Pons (tissue), 1 donor: ENCODE results near the gene UVSSA.

ENCODE experiments used
- DNase-seq: peaks from one replicate; pipeline ENCODE4 v3.0.0-alpha.2; 2016; ENCODE audit warnings: low spot score

The UVSSA gene, protein sequence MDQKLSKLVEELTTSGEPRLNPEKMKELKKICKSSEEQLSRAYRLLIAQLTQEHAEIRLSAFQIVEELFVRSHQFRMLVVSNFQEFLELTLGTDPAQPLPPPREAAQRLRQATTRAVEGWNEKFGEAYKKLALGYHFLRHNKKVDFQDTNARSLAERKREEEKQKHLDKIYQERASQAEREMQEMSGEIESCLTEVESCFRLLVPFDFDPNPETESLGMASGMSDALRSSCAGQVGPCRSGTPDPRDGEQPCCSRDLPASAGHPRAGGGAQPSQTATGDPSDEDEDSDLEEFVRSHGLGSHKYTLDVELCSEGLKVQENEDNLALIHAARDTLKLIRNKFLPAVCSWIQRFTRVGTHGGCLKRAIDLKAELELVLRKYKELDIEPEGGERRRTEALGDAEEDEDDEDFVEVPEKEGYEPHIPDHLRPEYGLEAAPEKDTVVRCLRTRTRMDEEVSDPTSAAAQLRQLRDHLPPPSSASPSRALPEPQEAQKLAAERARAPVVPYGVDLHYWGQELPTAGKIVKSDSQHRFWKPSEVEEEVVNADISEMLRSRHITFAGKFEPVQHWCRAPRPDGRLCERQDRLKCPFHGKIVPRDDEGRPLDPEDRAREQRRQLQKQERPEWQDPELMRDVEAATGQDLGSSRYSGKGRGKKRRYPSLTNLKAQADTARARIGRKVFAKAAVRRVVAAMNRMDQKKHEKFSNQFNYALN

DNA sequence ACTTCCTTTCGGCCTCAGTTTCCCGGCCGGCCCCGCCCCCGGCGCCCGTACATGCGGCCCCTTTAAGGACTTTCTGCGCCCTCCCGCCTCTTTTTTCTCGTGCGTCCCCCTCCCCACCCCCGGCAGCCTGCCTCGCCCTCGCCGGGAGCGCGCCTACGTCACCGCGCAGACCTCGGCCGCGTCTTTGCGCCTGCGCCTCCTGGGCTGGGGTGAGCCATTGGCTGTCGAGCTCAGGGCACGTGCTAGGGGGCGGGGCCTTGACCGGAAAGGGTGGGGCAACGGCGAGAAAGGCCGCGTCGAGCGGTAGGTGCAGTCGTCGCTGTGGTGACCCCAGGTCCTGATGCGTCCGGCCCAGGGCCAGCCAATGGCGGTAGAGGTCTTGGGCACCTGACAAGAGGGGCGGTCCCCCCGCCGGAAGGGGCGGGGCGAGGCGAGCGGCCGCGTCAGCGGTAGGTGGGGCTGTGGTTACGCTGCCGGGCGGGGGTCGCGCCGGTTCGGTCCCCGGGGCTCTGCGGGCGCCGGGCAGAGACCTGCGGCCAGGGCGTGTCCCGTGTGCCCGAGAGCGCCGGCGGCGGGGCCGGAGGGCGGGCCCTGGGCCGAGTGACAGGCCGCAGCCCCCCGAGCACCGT is at the start of gene UVSSA:
TSS of gene UVSSA (plus strand) at position 428 of the 629 bp plus-strand sequence. CDS start 884 bp downstream, outside the sequence.
- DNase-seq: peak; percentile 99

DNA sequence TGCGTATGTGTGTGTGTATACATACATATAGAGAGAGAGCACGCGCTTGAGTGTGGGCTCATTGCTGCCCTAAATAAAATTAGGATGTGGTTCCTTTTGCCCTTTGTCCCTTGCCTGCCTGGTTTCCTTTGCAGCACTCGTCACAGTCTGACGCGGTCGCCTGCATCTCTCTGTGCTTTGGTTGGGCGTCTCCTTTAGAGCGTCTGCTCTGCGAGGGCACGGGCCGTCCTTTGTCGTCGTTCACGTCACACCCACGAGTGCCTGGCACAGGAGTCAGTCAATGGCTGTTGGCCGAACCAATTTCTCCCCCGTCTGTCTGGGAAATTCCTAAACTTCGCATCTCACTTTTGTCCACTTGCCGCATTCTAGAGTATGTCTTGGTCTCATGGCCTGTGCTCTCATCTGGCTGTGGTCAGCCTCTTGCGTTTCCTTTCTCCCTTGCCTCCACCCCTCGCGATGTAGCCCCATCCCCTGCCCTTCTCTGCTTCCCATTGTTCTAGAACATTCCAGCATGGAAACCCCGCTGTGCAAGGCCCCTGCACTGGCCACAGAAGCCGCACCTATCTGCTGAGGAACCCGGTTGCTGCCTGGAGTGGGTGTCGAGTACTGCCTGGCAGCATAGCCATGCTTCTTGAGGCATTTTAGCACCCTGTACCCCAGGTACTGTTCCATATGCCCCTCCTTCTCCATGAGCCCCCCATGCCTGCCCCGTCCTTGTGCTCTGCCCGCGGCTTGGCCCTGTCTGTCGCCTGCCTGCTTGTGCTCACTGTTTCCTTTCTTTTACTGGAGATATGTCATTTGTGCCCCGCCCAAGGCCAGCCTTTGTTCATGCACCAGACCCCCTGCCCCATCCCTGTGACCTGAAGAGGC is 49.3 kb upstream of the UVSSA start:
- no peak for DNase-seq

DNA sequence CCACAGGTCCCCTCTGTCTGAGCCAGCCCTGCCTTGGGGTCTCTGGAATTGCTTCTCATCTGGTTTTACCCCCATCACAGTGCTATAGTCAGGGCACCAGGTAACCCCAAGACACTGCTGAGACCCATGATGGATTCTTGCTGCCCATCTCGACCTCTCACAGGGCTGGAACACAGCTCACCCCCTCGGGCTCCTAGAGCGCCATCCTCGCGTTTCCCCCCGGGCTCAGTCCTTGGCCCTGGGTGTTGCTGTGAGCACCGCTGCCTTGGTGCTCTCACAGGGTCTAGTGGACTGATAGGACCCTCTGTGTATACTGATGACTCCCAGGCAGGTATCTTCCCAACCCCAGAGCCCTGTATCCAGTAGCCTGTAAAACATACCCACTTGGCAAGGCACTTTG is 48.5 kb upstream of the UVSSA start:
- DNase-seq: no peak

DNA sequence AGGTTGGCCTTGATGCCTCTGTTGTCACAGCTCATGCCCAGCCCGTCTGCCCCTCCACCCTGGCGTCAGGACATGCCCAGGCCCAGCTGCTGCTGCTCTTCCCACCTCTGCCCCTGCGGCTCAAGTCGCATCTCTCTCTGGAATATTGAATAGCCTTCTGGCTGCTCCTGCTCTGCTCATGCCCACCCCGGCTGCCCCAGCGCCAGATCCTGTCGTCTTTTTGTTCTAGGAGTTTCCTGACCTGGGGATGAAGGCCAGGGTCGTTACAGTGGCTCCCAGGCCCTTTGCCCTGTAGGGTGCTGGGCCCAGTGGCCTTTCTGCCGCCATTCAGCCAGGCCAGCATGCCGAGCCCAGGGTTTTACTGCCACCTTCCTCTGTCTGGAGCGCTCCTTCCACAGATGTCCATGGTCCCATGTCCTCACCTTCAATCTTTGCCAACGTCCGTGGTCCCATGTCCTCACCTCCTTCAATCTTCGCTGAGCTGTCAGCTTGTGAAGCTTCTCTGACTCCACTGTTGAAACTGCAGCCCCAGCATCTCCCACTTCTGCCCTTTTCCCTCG is 47.6 kb upstream of the UVSSA start:
- DNase-seq: no peak

DNA sequence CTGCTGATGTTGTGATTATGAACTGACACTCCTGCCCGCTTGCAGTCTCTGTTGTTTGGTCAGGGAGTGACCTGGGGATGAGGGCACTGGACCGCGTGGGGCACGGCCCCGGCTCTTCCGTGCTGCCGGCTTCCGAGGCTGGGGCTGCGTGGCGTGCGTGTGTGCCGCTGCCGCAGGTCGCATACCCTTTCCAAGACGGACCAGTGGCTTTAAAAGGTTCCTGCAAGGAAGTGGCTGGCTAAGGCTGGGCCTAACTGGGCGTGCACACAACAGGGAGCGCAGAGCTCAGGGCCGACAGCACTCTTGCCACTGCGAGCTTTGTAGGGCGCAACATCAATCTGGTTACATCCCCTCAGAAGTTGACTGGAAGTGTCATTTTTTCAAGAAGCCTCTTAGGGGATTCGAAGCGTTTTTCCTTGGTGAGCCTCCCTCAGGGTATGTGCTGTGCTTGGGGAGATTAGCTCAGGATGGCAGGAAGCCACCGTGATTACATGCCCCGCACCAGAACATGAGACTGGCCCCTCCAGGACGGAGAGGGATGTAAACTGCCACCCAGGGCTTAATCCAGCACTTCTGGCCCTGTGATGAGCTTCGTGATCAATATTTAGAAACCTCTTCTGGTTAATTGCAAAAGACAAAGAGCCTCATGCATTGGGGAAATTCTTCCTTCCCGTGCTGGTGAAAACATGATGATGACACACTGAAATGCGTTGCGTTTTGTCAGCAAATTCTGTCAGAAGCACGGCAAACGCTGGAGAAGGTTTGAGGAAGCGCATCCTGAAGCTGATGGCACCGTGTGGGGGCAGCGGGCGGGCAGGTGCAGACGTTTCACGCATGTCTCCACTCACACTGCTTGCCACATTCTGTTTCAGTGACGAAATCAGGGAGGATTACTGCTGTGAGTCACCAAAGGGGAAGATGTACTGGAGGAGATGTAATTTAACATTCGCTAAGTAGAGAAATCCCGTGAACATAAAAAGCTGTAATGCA is 46.2 kb upstream of the UVSSA start:
- peak; percentile 61 for DNase-seq

DNA sequence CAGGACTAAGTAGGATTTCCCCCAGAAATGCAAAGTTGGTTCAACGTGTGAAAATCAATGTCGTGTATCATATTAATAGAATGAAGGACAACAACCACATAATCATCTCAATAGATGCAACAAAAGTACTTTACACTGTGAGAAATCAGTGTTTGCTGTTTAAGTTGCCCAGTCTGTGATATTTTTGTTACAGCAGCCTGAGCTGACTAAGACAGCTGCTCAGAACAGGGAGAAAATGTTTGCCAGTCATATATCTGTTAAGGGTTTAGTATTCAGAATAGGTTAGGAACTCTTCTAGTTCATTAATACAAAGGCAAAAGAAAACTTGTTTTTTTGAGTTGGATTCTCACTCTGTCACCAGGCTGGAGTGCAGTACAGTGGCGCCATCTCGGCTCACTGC is 44.8 kb upstream of the UVSSA start:
- no peak for DNase-seq

DNA sequence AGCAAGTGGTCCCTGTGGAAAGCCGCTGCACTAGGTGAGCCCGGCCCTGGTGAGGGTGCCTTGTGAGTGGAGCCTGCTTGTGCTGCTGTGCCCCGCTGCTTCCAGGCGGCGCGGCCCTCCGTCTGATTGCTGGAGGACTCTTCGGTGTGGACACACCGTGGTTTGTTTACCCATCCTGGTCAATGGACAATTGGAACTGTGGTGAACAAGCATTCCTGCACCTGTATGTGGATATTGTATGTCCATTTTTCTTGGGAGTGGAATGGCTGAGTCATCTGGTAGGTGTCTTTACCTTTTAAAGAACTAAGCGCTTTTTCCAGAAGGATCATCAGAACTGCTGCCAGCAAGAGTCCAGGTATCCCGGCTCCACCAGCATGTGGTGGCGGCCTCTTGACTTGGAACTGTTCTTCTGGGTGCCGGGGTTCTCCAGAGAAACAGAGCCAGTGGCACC is 41.7 kb upstream of the UVSSA start:
- DNase-seq: no peak

DNA sequence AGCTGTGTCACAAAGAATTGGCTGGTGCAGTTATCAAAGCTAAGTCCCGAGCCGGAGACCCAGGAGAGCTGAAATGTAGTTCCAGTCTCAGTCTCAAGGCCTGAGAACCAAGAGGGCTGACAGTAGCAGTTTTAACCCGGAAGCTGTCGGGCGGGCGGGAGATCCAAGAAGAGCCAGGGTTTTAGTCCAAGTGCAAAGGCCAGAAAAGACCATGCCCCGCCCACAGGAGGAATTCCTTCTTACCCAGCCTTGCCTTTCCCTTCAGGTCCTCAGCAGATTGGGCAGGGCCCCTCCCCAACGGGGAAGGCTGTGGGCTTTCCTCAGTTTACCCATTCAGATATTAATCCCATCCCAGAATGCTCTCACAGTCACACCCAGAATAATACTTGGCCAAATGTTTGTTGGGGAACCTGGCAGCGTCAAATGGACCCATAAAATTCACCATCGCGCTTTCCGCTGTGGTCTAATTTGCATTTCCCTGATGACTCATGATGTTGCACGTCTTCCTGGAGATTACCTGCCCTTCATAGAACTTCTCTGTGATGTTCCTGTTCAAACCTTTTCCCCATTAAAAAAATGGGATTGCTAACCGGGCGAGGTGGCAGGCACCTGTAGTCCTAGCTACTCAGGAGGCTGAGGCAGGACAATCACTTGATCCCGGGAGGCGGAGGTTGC is 41.1 kb upstream of the UVSSA start:
- no peak for DNase-seq

DNA sequence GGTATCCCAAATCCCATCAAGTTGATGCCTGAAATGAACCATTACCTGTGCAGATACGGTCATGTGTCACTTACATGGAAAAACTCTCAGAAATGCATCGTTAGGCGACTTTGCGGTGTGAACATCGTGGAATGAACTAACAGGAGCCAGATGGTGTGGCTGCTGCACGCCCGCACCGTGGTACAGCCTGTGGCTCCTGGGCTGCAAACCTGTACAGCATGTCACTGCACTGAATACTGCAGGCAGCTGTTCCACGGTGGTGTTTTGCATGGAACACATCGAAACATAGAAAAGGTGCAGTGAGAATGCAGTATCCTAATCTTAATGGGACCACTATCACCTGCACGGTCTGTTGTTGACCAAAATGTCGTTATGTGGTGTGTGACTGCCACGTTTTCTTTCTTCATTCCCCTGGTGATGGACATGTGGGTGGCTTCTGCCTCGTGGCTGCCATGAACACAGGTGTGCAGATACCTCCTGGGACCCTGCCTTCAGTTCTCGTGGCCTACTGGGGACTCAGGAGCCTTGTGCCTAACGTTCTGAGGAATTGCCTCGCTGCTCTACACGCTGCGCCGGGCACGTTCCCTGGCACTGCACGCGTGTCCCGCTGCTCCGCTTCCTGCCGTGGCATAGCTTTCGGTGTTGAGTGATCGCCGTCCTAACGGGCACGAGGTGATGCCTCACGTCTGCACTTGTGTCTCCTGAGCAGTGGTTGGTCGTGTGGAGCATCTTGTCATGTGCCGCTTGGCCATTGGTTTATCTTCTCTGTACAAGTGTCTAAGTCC is 38.9 kb upstream of the UVSSA start:
- no peak for DNase-seq

DNA sequence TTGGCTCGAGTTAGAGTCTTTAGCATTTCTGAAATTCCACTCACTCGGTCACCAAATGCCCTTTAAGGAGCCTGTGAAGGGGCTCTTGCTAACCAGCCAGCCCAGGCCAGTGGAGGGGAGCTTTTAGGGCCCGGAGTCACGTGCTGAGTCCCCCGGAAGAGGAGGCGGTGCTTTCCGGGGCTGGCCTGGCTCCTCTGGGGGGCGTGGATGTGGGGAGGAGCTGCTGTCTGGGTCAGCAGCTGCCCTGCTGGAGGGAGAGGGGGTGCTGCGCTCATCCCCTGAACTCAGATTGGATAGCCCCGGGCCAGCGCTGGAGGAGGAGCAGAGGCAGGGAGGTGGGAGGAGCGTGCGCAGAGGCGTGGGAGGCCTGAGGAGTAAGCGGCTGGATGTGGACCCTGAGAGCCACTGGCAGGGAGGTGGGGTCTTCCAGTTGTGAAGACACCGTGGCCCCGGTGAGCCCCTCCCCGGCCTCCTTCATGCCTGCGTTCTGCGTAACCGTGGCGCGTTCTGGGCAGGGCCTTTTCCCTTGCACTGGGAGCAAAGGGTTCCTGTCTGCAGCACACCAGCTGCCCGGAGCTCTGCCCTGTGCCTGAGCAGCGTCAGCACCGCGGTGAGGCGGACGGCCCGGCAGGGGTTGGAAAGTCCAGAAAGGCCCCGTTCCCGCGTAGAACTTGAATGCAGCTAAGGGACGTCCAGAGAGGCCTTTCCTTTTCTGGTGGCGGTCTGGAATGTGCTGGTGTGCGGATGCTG is 37.6 kb upstream of the UVSSA start:
- DNase-seq: peak; percentile 87

DNA sequence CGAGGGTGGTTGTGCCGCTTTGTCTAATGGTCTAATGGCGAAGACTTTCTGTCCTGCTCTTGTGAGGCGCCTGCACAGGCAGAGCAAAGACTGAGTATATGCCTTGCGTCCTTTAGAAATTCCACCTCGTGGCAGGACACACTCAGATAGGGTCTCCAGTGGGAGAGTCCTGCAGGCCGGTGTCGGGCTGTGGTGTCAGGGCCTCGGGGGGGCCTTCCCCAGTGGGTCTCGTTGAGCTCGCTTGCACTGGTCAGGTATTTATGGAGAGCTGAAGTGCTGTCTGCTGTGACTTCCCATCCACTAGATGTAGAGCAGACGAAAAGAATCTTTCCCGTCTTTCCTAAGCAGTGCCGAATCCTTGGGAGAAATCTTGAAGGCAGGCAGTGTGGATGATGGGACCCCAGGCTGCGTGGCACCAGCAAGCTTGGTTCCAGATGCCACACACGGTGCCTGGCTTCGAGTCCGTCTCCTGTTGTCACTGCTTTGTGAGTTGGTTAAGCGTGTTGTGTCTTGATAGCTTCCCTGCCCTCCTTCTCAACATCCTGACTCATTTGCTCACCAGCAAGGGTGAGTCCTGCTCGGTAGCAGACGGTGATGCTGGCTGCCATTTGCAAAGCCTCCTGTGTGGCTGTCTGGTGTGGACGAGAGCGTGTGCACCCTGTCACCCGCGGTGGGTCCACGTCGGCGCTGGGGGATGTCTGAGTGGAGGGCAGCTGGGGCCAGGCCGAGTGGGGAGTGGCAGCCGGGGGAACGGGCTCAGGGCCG is 36.8 kb upstream of the UVSSA start:
- DNase-seq: no peak

DNA sequence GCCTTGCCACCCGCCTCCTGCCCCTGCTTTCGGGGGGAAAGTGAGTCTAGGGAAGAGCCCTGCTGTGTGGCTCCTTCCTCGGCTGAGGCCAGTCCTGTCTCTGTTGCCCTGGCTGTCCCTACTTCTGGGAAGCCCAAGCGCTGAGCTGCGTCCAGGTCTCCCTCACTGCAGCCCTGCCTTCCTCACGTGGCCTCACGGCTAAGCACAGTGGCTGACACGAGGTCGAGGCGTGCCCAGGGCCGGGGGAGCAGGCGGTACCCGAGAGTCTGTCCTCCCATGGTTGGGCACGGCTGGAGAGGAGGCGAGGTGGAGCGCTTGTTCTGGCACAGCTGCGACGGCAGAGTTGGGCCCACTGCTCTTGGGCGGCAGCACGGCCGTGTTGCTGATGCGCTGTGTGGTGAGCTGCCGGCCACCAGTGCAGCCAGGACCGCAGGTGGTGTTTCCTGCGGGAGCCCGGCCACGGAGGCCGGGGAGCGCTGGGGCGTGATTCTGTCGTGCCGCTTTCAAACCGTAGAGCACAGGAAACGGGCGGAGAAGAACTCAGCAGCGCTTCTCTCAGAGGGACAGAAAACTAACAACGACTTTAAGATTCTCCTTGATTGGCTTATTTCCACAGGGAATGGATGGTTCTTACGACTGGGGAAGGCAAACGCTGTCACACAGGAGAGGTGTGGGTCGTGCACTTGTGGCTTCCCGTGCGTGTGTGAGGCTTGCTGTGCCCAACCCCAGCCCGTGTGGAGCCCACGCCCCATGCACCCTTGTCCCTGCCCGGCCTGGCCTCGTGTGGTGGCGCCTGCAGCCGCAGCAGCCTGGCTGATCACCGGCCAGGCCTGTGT is 36.0 kb upstream of the UVSSA start:
- DNase-seq: no peak

DNA sequence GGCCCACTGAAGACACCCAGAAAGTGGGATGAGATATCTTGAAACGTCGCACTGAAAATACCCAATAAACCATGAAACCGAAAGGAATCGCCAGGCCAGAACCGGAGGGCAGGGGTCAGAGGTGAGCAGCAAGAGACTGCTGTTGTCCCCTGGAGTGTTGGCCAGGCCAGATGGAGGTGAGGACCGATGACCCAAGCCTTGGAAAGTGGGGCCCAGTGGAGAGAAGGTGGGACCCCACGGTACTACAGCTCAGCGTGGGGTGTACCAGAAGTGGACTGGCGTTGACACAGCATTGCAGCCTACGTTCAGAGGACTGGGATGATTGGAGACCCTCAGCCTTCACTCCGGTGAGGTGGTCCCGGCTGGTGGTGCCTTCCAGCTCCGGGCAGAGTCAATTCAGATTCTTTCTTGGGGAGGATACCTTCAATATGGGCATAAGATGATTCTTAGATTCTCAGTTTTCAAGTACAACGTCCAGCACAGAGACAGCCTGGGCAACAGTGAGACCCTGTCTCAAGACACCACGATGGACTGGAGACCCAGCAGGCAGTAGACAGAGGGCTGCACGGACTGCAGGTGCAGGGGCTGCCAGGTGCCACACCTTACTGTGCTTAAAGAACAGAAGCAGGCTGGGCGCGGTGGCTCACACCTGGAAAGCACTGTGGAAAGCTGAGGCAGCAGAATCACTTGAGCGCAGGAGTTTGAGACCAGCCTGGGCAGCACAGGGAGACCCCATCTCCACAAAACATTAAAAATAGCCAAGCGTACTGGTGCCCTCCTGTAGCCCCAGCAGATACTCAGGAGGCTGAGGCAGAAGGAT is 34.0 kb upstream of the UVSSA start:
- DNase-seq: no peak

DNA sequence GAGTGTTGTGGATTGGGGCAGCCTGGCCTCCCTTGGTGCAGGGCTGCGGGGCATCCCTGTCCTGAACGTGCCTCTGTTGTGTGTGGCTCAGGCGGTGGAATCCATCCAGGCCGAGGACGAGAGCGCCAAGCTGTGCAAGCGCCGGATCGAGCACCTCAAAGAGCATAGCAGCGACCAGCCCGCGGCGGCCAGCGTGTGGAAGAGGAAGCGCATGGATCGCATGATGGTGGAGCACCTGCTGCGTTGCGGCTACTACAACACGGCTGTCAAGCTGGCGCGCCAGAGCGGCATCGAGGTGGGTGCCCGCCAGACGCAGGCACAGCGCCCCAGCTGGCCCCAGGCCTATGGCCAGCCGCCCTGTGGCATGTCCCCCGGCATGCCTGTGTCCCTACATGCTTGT is 31.7 kb upstream of the UVSSA start:
- DNase-seq: no peak

DNA sequence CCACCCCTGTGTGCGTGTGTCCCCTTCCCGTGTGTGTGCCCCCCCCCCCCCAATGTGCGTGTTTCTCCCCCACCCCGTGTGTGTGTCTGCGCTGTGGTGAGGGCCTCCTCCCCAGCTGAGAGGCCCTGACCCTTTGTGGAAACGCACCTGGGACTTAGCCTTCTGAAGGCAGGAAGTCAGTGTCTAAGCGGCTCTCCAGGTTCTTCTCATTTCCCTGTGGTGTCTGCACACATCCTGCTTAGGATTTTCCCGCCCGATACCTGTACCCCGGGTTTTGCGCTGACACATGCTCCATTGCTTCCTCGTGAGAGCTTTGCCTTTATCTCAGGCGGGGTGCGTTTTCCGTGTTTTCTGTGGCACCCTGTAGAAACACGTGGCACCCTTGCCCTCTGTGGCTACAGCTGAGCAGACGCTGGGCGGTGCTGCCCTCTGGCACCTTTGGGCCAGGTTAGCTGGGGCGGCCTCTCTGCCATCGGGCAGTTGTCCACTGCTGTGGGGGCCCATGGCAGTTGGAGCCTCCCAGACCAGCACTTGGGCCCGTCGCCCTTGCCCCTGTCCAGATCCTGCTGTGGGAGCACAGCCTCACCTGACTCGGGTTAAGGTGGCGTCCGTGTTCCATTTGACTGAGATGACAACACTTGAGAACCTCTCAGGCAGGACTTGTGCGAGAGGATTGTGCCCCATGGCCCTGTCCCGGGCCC is 31.0 kb upstream of the UVSSA start:
- no peak for DNase-seq
